GM18870 (cell line): ENCODE measurements around the gene RCBTB2.
"Not testable (repeated sequence)": the region's sequence is repeated elsewhere in the genome, so short reads cannot be mapped to it uniquely, and the experiment has no call there.

ENCODE experiments used
- ATAC-seq: cut with Tn5 transposase; IDR thresholded peaks from one replicate; pipeline ENCODE4 v1.9.1; 2021; ENCODE audit warnings: moderate library complexity; ENCODE audit not compliant: unreplicated experiment

RCBTB2 gene

GRCh38 chr13:48457578-48458242 is 75.2 kb downstream of the RCBTB2 start:
- no peak for ATAC-seq

- no peak for ATAC-seq
These were observed 76.3 kb downstream of the RCBTB2 start for GRCh38 chr13:48456546-48456945.

DNA sequence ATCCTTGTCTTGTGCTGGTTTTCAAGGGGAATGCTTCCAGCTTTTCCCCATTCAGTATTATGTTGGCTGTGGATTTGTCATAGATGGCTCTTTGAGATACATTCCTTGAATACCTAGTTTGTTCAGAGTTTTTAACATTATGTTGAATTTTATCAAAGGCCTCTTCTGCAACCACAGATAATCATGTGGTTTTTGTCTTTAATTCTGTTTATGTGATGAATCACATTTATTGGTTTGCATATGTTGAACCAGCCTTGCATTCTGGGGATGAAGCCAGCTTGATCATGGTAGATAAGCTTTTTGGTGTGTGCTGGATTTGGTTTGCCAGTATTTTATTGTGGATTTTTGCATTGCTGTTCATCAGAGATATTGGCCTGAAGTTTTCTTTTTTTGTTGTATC is 81.7 kb downstream of the RCBTB2 start:
- ATAC-seq, result not testable (repeated sequence)

DNA sequence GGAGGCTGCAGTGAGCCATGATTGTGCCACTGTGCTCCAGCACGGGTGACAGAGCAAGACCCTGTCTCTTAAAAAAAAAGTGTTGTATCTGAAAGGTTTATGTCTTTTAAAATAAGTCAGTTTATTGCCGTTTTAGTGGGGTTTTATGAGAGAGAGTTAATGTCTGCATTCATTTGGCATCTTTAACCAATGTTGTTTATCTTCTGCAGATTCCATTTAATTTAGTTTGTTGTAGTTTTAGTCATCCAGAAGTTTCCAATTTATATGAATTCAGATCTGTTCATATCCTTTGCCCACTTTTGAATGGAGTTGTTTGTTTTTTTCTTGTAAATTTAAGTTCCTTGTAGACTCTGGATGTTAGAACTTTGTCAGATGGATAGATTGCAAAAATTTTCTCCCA is 83.2 kb downstream of the RCBTB2 start:
- ATAC-seq, result no peak

DNA sequence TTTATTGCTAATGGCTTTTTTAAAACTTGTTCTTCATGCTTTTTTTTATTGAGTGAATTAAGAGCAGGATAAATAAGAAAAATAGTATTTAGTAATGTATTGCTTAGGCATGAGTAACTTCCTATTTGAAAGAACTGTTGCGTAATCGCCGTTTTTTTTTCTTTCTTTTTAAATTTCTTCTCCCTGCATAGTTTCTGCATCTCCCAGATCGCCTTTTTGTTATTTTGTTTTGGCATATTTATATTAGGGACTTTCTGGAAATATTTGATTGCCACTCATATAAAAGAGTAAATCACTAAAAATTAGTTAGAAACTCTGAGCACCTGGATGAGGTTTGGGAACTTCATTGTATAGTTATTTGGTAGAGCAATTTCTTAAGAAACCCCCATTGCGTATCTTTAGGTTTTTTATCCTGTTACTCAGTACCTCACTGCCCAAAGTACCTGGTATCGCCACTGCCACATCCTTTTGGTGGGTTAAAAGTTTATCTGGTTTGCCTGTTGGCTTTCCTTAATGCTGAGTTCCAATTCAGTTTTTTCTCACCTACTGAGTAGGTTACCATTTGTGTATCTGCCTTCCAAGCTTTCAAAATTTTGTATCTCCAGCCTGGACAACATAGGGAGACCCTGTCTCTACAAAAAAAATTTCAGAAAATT is 83.8 kb downstream of the RCBTB2 start:
- ATAC-seq, result no peak

DNA sequence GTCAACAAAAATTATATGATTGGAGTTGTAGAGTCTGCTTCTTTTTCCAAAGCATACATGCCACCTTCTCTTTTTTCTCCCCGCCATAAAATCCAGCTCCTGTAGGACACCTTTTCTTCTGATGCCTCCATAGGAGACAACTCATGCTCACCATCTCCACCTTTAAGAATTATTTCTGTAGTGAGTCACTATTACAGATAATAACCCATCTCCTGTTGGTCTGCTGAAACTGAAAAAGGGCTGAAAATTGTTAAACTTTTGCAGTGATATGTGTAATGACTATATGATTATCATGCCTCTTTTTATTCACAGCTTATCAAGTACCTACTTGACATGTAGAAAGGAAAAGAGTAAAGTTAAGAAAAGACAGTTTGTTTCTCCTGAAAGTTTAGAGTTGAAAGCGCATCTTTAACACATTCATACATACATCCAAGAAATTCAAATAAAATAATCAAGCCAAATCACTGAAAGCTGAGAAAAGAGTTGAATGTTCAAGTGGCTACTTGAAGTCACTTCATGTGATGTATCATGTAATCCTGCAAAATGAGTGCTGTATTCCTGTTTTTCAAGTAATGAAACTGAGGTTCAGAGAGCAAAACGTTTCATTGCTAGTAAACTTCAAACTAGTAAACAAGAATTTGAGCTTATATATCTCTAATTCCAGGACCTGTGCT is 84.5 kb downstream of the RCBTB2 start:
- ATAC-seq, result no peak

GRCh38 chr13:48446464-48446863 is 86.4 kb downstream of the RCBTB2 start:
- no peak for ATAC-seq

- ATAC-seq, result no peak
These were observed 89.3 kb downstream of the RCBTB2 start for GRCh38 chr13:48443442-48444208.
